HG02884 (cell line): ENCODE data around the gene MYCT1.

Experiments used
- ATAC-seq: cut with Tn5 transposase; IDR thresholded peaks from one replicate; pipeline ENCODE4 v1.9.1; 2021; ENCODE audit warnings: mild to moderate bottlenecking, moderate library complexity; ENCODE audit not compliant: unreplicated experiment

Gene MYCT1

DNA sequence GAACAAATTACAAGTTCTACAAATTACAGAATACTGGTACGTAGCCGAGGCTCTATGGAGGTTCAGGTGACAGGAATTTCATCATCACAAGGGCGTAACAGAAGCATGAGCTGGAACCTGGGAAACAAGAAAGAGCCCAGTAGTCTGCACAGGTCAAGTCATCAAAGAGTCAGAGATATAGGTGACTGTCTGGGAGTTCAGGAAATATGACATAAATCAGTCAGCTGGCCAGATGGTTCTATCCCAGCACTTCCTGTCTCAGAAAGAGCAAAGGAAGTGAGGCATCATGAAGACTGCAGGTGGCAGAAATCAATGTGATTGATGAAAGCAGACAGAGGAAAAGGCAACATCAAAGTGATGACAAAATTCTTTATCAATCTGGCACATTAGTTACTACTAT, 23.3 kb downstream of the MYCT1 start:
- no peak for ATAC-seq

DNA sequence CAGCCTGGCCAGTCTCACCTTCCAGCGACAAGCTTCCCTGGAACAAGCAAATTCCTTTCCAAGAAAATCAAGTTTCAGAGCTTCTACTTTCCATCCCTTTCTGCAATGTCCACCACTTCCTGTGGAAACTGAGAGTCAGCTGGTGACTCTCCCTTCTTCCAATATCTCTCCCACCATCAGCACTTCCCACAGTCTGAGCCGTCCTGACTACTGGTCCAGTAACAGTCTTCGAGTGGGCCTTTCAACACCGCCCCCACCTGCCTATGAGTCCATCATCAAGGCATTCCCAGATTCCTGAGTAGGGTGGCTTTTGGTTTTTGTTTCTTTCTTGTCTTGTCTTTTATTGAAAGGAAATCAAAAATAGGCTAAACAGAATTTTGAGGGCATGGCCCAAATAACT, 24.3 kb downstream of the MYCT1 start:
- no peak for ATAC-seq

DNA sequence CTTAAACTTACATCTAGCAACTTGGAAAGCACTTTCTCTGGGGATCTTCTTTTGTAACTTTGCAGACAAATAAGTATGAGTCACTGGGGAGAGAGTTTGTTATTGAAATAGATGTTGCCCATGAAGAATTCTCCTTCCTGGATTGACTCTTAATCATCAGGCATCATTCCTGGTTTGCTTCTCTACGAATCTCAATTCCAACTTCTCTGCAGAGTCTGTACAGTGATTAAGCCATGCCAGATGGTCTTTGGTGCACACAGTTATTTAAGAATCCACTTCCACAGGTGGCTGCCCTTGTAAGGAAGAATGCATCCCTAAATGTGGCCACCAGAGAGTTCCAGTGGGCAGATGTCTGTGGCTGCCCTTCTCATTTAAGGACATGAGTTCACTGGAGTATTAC, 25.7 kb downstream of the MYCT1 start:
- no peak for ATAC-seq

DNA sequence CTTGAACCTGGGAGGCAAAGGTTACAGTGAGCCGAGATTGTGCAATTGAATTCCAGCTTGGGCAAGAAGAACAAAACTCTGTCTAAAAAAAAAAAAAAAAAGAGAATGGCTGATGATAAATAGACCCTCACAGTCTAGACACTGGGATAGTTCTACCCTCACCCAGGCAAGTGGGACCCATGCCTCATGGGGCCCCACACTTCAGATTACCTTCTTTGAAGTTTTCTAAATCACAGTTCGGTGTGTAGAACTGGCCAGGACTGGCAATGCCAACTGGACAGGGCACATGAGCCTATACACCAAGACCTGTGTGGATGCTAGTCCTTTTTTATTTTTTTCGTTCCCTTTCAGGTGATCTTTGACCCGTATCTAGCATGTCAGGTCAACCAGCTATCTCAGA, 28.6 kb downstream of the MYCT1 start:
- no peak for ATAC-seq

DNA sequence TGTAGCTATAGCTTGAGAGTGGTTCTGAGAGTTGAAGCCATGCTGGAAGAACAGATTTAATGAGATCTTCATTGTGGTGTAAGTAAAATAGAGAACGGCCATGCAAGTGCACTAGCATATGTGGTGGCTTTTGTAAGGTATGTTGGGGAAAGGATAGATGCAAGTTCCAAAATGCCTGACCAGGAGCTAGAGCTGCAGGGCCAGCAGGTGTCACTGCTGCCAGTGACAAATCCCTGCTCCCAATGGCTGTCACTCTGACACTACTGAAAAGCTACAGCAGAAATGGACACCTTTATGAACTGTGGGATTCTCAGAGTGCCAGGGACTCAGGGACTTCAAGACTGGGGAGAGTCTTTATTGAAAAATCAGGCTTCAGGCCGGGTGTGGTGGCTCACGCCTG, 29.8 kb downstream of the MYCT1 start:
- no peak for ATAC-seq

DNA sequence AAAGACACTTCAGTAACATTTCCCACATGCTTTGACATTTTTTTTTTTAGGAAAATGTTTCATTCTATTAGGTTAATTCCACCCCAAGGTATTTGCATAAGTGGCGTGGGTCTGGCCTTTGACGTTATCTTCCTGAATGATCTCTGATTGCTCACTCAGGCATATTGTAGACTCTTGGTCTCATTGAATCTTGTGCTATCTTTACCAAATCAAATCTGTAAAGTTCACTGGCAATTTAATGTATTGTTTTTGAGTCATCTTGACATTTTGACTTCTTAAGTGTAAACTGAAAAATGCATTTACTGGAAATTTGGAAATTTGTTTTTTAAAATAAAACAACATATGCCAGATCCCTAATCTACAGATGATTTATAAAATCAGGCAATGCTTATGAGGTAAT, 36.9 kb downstream of the MYCT1 start:
- no peak for ATAC-seq

DNA sequence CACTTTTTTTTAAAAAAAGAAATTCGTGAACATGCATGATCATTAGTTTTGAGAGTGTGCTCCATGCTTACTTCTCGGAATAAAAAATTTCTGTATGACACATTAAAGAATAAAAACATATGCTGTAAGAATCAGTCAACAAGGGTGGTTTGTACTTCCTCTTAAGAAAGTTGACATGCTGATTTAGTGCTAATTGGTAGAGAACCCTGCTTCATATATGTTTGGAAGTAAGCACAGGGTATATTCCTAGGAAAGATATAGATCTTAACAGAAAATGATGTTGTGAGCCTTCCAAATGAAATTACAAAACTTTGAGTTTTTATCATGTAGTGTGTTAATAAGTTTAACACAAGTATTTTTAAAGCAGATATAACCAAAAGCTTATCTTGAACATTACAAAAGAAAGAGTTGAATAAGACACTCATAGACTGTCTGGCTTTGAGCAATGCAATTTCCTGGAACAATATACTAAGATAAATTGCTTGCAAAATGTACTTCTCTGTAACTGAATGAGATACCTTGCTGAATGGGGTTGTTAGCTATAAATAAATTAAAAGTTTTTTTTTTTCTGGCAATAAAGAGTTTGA, 39.1 kb downstream of the MYCT1 start:
- ATAC-seq, result no peak

DNA sequence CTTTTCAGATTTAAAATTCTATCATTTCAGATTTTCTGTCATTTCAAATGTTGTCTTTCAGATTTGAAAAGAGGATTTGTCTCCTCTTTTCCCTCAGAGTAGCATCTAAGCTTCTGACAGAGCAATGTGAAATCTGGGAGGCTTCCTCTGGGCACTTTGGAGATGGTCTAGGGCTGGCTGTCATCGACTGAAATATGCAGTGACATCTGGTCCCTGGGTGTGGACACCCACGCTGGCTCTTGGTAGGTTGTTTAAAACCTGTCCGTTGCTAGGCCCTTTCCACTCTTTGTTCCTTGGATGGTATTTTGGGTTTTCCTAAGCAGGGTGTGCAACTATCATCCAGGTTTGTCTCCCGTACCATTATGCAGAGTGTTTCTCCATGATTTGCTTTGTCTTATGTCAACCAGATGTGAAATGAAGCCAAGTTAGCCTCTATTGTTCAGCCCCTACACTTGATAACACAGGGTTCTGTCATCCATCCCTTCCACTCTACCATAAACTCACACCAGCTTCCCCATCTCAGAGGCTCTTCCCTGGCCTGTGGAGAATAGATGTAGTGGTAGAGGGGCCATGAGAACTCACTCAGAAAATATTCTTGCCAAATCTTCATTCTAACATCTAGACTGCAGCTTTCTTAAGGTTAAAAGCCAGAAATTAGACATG, 47.9 kb downstream of the MYCT1 start:
- ATAC-seq, result no peak

DNA sequence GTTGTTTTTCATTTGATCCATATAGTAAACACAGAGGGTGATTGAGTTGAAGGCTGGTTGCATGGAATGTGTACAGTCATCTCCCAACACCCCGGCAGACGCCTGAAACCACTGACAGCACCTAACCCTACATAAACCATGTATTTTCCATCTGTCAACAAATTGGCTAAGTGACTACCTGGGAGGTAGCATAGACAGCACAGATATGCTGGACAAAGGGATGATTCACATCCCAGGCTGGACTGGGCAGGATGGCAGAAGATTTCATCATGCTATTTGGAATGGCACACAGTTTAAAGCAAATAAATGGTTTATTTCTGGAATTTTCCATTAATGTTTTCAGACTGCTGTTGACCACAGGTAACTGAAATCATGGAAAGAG, 48.5 kb downstream of the MYCT1 start:
- no peak for ATAC-seq

DNA sequence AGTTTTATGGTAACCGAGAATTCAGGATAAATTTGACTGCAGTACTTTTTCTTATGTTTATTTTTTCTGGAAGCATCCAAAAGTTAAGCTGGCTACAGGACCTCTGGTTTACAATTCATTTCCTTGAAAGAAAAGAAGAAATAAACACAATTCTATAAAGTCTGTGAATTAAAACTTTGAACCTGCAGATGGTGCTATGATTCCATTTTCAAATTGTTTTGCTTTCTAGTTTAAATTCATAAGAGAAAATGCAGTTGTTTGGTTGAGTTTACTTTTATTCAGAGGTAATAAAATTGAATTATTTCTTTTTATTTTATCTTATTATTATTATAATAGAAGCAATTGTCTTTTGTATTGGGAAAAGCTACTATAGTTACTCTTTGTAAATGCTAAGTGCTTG, 51.1 kb downstream of the MYCT1 start:
- ATAC-seq, result no peak

DNA sequence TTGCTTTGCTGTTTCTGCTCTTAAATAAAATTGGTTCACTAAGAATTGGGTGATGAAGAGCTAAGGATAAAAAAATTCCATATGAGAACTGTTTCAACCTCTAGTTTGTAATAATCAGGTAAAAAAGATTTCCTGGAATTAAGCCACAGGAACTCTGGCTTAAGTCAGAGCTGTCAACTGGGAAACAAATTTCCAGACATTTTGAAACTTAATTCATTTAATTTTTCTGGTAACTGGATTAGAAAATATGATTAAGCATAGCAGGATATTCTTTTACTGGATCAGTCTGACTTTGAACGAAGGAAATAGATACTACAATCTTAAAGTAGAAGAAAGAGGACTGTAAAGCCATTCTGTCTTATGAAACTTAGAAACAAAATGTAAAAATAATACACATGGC, 51.6 kb downstream of the MYCT1 start:
- no peak for ATAC-seq

DNA sequence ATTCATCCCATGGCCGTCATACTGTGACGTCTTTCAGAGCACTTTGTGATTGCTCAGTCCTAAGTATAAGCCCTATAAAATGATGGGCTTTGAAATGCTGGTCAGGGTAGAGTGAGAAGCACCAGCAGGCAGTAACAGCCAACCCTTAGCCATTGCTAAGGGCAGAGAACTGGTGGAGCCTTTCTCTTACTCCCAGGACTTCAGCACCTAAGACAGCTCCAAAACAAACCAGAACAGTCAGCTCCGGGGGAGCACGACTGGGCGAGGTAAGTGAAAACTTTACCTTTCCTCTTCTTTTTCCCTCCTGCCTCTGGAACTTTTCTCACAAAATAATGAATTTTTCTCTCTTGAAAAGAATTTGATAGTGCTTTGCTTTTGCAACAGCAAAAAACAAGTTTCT, 53.0 kb downstream of the MYCT1 start, which contains the start of gene VIP:
Gene VIP, plus strand, starts transcription at position 104 of the 400 bp plus-strand sequence. CDS start 1,381 bp downstream, outside the sequence.
- ATAC-seq, result no peak

DNA sequence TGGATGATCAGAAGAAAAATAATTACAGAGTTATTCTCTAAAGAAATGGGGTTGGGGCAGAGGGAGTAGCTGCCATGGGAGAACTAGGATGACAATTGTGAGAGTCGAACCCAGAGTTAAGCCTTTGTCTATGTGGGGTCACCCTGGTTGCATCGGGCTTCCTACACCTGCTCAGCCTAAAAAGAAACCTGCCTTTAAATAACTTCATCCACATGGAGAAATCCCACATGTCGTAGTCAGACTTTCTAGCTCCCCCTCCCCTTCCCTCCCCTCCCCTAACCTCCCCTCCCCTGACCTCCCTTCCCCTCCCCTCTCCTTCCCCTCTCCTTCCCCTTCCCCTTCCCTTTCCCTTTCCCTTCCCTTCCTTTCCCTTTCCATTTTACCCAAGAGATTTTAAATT, 67.6 kb downstream of the MYCT1 start:
- ATAC-seq, result no peak

DNA sequence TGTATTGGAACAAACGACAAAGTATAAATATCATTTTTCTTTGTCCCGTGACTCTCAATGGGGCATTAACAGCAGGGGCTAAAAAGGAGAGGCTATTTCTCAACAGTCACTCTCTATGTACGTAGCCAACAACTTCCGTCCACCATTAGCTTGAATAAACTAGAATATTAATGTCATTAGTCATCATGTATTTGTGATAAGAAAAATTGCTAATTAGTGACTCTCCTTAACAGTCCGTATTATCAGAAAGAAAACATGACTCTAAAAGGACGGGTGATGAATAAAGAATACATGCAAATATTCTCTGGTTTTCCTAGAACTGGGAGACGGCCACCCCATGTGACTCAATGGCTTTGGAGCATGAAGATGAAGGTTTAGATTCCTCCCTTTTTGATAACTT, 71.5 kb downstream of the MYCT1 start:
- ATAC-seq, result no peak

DNA sequence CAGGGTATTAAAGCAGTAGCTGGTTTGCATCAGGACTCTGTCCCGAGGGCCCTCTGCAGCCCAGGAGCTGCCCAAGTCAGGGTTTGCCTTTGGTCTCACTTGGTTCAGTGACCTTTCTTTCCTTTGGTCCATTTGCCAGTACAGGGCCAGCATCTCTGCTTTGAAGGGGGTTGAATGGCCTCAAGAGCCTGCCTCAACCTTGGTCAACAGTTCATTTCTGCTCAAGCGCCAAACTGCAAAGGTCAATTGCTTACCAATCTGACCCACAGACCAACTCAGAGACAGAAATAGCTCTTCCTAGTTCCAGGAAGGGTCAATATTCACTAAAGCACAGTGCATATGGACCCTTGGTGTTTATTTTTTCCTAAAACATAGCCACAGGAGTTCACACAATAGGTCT, 72.3 kb downstream of the MYCT1 start:
- no peak for ATAC-seq

DNA sequence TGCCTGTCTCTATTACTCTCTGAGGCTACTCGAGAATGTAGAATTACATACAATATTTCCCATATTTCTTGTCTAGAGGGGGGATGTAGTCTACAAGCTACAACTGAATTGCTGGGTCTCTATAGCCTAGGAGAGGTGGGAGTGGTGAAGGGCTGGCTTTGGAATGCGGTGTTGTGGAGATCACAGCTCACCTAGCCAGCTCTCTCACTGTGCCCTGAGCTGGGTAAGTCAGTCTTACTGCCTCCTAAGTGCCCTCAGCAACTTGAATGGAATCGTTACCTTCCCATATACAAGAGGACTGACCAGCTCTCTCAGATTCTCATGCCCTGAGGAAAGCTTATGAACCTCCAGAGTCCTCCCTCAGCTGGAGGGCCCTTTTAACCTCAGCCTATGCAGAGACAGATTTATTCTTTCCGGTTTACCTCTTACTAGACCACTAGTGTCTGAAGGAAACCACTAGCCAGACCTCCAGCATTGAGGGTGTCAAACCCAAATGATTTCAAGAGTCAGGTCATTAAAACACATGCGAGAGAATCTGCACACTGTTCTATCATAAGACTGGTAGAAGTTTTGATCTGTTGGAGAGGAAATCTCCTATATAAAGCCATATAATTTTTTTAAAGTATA, 73.5 kb downstream of the MYCT1 start:
- ATAC-seq, result no peak
